GM18502 (cell line): Measurements from ENCODE around the gene BCAR1.
"Not testable (repeated sequence)": the region's sequence is repeated elsewhere in the genome, so short reads cannot be mapped to it uniquely, and the experiment has no call there.

ENCODE experiments used
- ATAC-seq: cut with Tn5 transposase; IDR thresholded peaks from one replicate; pipeline ENCODE4 v1.9.1; 2021; ENCODE audit warnings: mild to moderate bottlenecking; ENCODE audit not compliant: unreplicated experiment, poor library complexity

The BCAR1 gene

DNA sequence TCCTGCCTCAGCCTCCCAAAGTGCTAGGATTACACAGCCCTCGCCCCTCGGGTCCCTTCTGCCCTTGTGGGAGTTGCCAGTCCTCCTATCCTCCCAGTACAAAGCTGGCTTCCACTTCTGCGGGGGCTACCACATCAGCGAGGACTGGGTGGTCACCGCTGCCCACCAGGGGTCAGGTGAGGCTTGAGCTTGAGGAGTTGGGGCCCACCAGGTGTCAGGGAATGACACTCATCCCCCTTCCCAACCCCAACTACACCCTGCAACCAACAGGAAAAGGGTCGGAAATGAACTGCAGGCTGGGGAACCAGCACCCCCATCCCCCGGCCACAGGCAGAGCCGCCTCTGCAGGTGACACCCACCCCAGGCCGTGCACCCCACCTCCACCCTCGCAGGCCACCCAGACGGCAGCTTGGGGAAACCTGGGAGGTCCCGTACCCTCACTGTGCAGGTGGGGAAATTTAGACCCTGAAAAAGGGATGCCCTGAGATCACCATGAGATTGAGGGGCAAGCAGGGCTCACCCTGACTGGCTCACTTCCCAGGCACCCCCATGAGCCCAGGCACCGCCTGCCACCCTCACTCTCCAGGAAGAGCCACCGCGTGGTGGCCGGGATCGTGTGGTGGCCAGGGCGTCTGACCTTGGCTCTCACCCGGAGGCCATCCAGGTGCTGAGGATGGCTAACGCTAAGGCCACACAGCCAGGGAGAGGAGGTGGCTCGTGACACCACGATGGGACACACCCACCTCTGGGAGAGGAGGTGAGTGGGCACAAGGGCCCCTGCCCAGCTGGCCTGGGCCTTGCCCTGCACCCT, 24.7 kb downstream of the BCAR1 start:
- ATAC-seq, result no peak

GRCh38 chr16:75225678-75226515, 25.5 kb downstream of the BCAR1 start:
- no peak for ATAC-seq

DNA sequence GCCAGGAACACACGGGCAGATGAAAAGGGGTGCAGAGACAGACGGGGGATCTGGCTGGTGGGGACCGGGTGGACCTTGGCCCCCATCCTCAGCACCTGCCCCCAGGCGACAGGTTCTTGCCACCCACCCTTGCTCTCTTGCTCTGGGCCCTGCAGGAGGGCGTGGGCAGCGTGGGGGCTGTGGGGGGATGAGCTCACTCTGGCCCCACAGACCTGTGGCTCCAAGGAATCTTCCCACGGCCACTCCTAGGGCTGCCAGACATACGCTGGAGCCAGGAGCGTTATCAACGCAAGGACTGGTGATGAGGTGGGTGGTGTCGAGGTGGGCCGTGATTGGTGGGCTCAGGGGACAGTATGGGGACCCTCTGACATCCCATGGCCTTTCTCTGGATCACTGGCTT, 26.3 kb downstream of the BCAR1 start:
- no peak for ATAC-seq

DNA sequence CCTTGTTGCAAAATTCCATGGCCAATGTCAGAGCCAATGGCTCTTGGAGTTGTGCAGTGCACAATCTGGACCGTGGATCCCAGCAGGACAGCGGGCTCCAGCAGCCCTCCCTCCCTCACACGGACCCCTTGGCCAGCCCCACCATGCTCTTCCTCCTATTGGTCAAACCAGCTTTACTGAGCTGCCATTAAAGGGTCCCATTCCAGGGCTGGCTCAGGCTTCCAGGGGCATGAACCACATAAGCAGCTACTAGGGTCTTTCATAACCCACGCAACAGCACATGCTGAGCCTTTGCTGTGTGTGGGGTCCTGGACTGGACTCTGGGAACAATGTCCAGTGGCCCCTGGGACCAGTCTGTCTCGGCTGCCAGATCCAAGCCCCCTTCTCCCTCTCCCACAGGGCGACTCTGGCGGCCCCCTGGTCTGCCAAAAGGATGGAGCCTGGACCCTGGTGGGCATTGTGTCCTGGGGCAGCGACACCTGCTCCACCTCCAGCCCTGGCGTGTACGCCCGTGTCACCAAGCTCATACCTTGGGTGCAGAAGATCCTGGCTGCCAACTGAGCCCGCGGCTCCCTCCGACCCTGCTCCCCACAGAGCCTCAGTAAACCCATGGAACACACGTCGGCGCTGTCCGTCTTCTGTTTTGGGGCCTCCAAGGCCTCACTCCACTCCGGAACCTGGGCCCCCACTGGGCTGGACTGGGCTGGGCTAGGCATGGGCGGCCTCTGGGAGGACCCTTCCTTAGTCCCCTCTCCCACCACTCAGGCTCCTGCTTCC, 26.9 kb downstream of the BCAR1 start:
- ATAC-seq, result no peak

GRCh38 chr16:75223129-75223528, 28.3 kb downstream of the BCAR1 start:
- not testable (repeated sequence) for ATAC-seq

DNA sequence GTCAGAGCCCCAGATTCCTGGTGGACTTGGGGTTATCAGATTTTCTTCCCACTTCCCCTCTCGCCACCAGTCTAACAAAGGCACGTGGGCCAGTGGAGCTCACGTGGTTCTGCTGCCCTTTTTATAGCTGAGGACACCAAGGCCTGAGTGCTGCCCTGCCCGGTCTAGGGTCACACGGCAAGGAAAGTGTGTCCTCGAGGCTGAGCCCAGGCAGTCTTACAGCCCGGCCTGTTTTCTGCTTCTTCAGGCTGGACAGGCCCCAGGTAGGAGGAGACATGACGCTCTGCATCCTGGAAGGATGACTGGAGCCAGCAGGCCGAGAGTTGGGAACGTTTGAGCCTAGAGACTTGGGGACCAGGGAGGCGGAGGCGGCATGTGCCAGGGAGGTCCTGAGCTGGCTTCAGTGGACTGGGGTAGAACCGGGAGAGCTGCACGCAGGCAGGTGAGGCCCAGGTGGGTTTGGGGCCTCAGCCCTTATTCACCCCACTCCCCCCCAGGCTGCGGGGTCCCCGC, 29.1 kb downstream of the BCAR1 start:
- no peak for ATAC-seq

DNA sequence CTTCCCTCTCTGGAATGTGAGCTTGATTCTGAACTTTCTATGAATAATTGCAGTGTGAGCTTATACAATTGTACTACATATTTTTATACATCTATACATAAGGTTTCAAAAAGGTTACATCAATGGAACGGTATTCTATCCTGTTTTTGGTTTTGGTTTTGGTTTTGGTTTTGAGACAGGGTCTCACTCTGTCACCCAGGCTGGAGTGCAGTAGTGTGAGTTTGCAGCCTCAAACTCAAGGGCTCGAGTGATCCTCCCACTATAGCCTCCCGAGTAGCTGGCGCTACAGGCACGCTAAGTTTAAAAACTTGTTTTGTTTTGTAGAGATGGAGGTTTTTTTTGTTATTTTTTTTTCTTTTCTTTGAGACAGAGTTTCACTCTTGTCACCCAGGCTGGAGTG, 31.6 kb downstream of the BCAR1 start:
- peak; percentile 43 for ATAC-seq

GRCh38 chr16:75219088-75219487, 32.3 kb downstream of the BCAR1 start:
- ATAC-seq, result no peak

DNA sequence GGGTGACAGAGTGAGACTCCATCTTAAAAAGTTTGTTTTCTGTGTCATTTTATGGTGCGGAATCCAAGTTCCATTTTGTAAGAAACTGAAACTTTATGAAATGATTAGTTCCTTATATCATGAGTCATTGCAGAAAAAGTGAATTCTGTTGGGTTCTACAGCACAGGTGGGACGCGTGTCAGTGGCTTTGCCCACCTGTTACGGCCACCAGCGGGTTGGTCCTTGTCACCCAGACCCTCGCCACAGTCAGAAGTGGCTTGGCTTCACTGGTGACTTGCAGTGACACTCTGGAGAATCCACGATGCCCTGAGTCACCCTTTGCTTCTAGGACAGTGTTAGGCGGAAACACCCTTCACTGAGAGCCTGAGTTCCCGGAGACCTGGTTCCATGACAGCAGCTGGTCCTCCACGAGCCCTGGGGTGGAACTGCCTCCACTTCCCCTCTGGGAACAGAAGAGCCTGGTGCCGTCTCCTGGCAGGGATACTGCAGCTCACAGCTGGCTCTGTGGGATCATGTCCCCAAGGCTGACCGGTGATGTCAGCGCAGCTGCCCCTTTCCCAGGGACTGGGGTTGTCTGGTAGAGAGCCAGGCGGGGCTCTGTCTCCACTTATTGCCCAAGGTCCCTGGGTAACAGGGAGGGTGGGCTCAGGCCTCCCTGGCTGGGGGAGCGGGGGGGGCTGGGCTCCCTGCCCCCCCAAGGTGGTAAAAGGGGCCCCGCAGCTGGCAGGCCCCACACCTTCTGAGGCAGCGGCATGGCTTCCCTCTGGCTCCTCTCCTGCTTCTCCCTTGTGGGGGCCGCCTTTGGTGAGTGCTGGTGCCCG, 33.0 kb downstream of the BCAR1 start, which contains the start of gene CTRB1:
Gene CTRB1 (plus strand): TSS at position 733 of the 821 bp plus-strand sequence. CDS start 20 bp downstream, at position 753.
- peak; percentile 83 for ATAC-seq

GRCh38 chr16:75217389-75217851, 34.0 kb downstream of the BCAR1 start:
- ATAC-seq, result no peak

DNA sequence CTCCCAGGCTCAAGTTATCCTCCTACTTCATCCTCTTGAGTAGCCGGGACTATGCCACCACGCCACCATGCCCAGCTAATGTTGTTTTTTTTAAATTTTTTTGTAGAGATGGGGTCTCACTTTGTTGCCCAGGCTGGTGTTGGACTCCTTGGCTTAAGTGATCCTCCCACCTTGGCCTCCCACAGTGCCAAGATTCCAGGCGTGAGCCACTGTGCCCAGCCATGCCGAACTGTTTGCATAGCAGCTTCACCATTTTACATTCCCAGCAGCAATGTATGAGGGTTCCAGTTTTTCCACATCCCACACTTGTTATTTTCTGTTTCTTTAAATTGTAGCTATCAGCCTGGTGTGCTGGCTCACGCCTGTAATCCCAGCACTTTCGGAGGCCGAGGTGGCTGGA, 34.8 kb downstream of the BCAR1 start:
- ATAC-seq, result no peak

DNA sequence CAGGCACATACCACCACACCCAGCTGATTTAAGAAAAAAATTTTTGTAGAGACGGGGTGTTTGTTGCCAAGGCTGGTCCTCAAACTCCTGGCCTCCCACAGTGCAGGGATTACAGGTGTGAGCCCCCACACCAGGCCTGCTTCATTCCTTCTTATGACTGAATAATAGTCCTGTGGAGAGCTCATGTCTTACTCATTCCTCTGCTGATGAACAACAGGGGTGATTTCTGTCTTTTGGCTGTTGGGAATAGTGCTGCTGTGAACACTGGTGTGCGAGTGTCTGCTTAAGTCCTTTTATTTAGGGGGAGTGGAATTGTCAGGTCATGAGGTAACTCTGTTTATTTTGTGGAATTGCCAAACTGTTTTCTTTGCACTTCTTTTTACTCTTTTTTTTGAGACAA, 35.3 kb downstream of the BCAR1 start:
- no peak for ATAC-seq

- ATAC-seq, result not testable (repeated sequence)
These were observed 40.1 kb downstream of the BCAR1 start for GRCh38 chr16:75211286-75211685.

GRCh38 chr16:75209944-75210343, 41.5 kb downstream of the BCAR1 start:
- no peak for ATAC-seq

- ATAC-seq, result not testable (repeated sequence)
These were observed 41.9 kb downstream of the BCAR1 start for GRCh38 chr16:75209514-75209913.

DNA sequence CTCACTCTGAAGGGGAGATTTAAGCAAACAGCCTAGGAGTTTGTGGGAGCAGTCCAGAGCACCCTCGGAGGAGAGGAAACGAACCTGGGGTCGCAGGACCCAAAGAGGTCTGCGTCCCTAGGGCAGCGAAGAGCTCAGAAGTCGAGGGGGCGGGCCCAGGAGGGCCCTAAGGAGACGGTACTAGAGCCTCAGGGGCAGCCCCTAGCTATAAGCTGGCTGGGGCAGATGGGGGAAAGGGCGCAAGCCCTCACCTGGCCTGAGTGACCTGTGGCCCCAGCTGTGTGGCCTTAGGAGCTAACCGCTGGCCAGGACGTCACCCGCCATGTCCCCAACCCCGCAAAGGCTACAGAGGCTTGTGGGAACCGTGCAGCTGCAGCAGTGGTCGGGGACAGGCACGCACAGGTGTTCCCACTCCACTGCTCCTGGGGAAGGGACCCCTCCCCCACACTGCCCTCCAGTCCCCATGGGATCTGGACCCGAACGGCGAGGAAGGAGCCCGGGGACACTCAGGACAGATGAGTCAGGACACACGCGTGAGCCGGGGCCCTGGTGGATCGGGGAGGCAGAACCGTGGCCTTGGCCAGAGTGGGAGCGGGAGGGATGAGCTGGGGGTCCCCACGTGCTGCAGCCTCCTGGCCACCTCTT, 42.4 kb downstream of the BCAR1 start:
- ATAC-seq, result no peak

DNA sequence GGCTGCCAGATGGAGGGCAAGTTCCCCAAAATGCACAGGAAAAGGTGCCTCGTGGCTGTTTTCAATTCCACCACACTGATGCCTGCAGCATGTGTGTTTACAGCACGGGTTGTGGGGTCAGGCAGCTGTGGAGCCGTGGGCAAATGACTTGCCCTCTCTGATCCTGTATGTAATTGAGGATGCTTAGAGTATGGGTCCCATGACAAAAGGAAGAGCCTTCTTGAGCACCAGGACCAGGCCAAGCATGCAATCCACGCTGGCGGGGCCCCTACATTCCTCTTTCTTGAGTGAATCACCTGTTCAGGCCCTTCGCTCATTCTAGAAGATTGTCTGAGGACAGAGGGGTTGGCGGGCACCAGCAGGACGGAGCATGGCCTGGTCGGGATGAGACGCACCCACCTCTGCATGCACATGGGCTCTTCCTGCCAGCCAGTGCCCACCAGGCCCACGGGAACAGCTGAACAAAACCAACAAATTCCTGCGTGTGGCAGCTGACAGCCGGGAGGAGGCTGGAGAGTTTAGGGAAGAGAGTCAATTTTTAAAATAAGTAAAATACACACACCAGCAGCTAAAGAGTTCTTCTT, 43.1 kb downstream of the BCAR1 start:
- ATAC-seq, result no peak

- ATAC-seq, result no peak
These were observed 43.6 kb downstream of the BCAR1 start for GRCh38 chr16:75207831-75208230.
